Activated CD4-positive, alpha-beta memory T cell treated with anti-CD3 and anti-CD28 coated beads for 36 hours (primary cell): Measurements from ENCODE around the gene CEP44. TPM values are rescaled to one million over a fixed set of nuclear protein-coding genes. Genes with fewer than 3 reads are reported as not detected.

Experiments used
- CTCF ChIA-PET: fragments of 350-600 bp; sonication (Branson Sonifier 250); formaldehyde crosslinking; loops from one replicate; lab custom pipeline; 2021; ENCODE audit warnings: antibody characterized with exemption, inconsistent platforms; lab: Charles Lee
- POLR2A ChIA-PET: fragments of 350-600 bp; sonication (Branson Sonifier 250); formaldehyde crosslinking; loops from one replicate; lab custom pipeline; 2021; ENCODE audit warnings: antibody characterized with exemption; lab: Charles Lee
- DNase-seq: peaks from one replicate; pipeline ENCODE4 v3.0.0-alpha.2; 2020
- H3K27ac Mint-ChIP-seq: one replicate; pipeline ENCODE4 v1.8.0; 2021; ENCODE audit warnings: mixed read lengths
- H3K27me3 Mint-ChIP-seq: one replicate; pipeline ENCODE4 v1.8.0; 2021; ENCODE audit warnings: mixed read lengths
- H3K36me3 Mint-ChIP-seq: one replicate; pipeline ENCODE4 v1.8.0; 2021; ENCODE audit warnings: mixed read lengths
- H3K4me1 Mint-ChIP-seq: one replicate; pipeline ENCODE4 v1.8.0; 2021; ENCODE audit warnings: low read depth, mixed read lengths
- H3K4me3 Mint-ChIP-seq: one replicate; pipeline ENCODE4 v1.8.0; 2021; ENCODE audit warnings: mild to moderate bottlenecking, mixed read lengths
- H3K9me3 Mint-ChIP-seq: one replicate; pipeline ENCODE4 v1.8.0; 2021; ENCODE audit warnings: mixed read lengths
- intact Hi-C: fragments of 100-400 bp; cut with micrococcal nuclease; formaldehyde crosslinking; loops from one replicate; pipeline ENCODE4 v1.15.1; 2023
- total RNA-seq, 2 experiments: library from RNA; stranded (reverse); gene quantifications; one replicate each; pipeline ENCODE4 v1.2.3, GENCODE V29; 2021

CEP44 gene
- total RNA-seq, 2 experiments from 2014 or later, result 29.3 to 30.1 TPM

DNA sequence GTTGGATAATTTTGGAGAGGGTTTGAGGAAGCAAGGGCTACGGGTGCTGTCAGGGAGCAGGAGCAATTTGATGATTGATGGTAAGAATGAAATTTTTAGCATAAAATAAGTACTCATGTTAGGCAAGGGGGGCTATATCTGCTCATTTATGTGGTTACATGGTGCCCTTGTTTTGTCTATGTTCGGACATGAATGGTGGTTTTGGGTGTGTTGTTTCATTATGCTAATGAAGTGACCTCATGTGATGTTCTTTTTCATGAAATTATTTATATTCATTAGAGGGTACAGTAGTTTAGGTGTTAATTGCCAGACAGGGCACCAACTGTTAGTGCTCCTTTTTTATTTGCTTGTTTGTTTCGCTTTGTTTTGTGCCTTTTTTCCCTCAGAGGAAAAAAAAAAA lies 29.3 kb downstream of the CEP44 start:
- CTCF ChIA-PET, result no interaction called here
- no peaks in the 10 kb centered on the region for H3K9me3 Mint-ChIP-seq

GRCh38 chr4:174314274-174314673 lies 30.6 kb downstream of the CEP44 start:
- Mint-ChIP-seq H3K9me3 (no peaks in the 10 kb centered on the region), H3K4me1 (no peaks in the 10 kb centered on the region), H3K4me3 (no peak overlapping the region), H3K27ac (no peak overlapping the region), H3K27me3 (no peaks in the 10 kb centered on the region), H3K36me3 (peaks cover 7% of the 10 kb centered on the region)
- DNase-seq, result no peak
- ChIA-PET CTCF (no interaction called here), POLR2A (no interaction called here)
- intact Hi-C loops, result no loop called here

More for the DNA sequence above, 29.3 kb downstream of the CEP44 start:
- no peak for DNase-seq
- Mint-ChIP-seq H3K4me1 (no peaks in the 10 kb centered on the region), H3K36me3 (peaks cover 15% of the 10 kb centered on the region), H3K27me3 (no peaks in the 10 kb centered on the region), H3K27ac (no peak overlapping the region), H3K4me3 (no peak overlapping the region)
- intact Hi-C loops, result no loop called here
- POLR2A ChIA-PET, result no interaction called here

GRCh38 chr4:174314770-174315169 lies 31.1 kb downstream of the CEP44 start:
- Mint-ChIP-seq H3K27me3 (no peaks in the 10 kb centered on the region), H3K27ac (no peak overlapping the region), H3K4me1 (no peaks in the 10 kb centered on the region), H3K4me3 (no peak overlapping the region), H3K36me3 (peaks cover 7% of the 10 kb centered on the region), H3K9me3 (no peaks in the 10 kb centered on the region)
- ChIA-PET CTCF (no interaction called here), POLR2A (no interaction called here)
- intact Hi-C loops, result loop anchor here (5.0 kb wide), 1 partner anchor 157 kb away; no protein-coding TSS in a partner anchor
- DNase-seq, result no peak

GRCh38 chr4:174316546-174316945 lies 32.8 kb downstream of the CEP44 start:
- CTCF ChIA-PET, result no interaction called here
- Mint-ChIP-seq H3K4me1 (no peaks in the 10 kb centered on the region), H3K36me3 (peaks cover 5% of the 10 kb centered on the region), H3K4me3 (no peak overlapping the region), H3K27me3 (no peaks in the 10 kb centered on the region), H3K9me3 (no peaks in the 10 kb centered on the region), H3K27ac (no peak overlapping the region)
- intact Hi-C loops, result loop anchor here (5.0 kb wide), 1 partner anchor 159 kb away; no protein-coding TSS in a partner anchor
- no peak for DNase-seq
- POLR2A ChIA-PET, result no interaction called here

GRCh38 chr4:174316954-174317353 lies 33.2 kb downstream of the CEP44 start:
- Mint-ChIP-seq H3K4me1 (no peaks in the 10 kb centered on the region), H3K36me3 (peaks cover 5% of the 10 kb centered on the region), H3K4me3 (no peak overlapping the region), H3K9me3 (no peaks in the 10 kb centered on the region), H3K27ac (no peak overlapping the region), H3K27me3 (no peaks in the 10 kb centered on the region)
- POLR2A ChIA-PET, result no interaction called here
- DNase-seq, result no peak
- CTCF ChIA-PET, result no interaction called here
- intact Hi-C loops, result loop anchor here (5.0 kb wide), 1 partner anchor 160 kb away; no protein-coding TSS in a partner anchor

GRCh38 chr4:174317531-174317930 lies 33.8 kb downstream of the CEP44 start:
- ChIA-PET POLR2A (no interaction called here), CTCF (no interaction called here)
- Mint-ChIP-seq H3K27me3 (no peaks in the 10 kb centered on the region), H3K4me3 (no peak overlapping the region), H3K27ac (no peak overlapping the region), H3K4me1 (no peaks in the 10 kb centered on the region), H3K9me3 (no peaks in the 10 kb centered on the region), H3K36me3 (peaks cover 3% of the 10 kb centered on the region)
- DNase-seq, result no peak
- intact Hi-C loops, result loop anchor here (5.0 kb wide), 1 partner anchor 160 kb away; no protein-coding TSS in a partner anchor

DNA sequence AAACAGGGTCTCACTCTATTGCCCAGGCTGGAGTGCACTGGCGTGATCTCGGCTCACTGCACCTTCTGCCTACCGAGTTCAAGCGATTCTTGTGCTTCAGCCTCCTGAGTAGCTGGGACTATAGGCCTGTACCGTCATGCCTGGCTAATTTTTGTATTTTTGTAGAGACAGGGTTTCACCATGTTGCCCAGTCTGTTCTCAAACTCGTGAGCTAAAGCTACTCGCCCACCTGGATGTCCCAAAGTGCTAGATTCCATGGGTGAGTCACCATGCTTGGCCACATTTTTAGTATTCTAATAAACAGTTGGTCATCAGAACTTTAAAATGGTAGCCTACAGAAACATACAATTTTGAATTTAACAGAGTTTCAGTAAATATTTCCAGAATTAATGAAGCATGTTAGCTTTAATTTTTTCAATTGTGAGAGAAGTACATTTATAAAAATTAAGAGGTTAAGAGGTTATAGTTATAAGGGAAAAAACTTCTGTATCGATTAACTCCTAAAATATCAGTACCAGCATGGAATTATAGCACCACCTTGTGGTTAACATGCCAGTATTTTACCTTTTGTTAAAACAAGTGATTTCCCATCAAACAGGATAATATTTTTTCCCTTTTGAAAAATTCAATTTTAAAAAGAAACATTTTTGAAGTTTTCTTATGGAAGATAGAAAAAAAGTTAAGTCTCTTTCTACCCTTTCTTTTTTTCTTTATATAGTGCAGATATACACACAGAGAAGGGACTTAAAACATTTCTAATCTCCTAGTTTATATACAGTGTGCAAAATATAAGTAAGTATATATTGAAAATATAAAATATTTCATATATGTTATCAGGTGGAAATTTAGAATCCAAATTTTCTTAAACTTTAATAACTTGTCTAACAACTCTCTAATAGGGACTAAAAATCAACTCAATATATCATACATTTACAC lies 35.4 kb downstream of the CEP44 start:
- H3K4me3 Mint-ChIP-seq, result no peak overlapping the region
- H3K9me3 Mint-ChIP-seq, result no peaks in the 10 kb centered on the region
- ChIA-PET CTCF (interaction anchor here (0.6 to 1.7 kb wide), 6 partner anchors 20 to 898 kb away, joined by 3 to 14 read pairs (median 4); no protein-coding TSS in a partner anchor), POLR2A (no interaction called here)
- no peaks in the 10 kb centered on the region for H3K4me1 Mint-ChIP-seq
- intact Hi-C loops, result loop anchor here (1.0 to 5.0 kb wide), 2 partner anchors 97 to 162 kb away; no protein-coding TSS in a partner anchor
- no peak for DNase-seq
- no peaks in the 10 kb centered on the region for H3K36me3 Mint-ChIP-seq
- H3K27ac Mint-ChIP-seq, result no peak overlapping the region
- H3K27me3 Mint-ChIP-seq, result no peaks in the 10 kb centered on the region

- H3K9me3 Mint-ChIP-seq, result no peaks in the 10 kb centered on the region
- no peaks in the 10 kb centered on the region for H3K36me3 Mint-ChIP-seq
- H3K4me1 Mint-ChIP-seq, result no peaks in the 10 kb centered on the region
- no peak overlapping the region for H3K4me3 Mint-ChIP-seq
- DNase-seq, result no peak
- CTCF ChIA-PET, result interaction anchor here (0.9 to 1.6 kb wide), 4 partner anchors 8 to 900 kb away, joined by 3 to 6 read pairs (median 4); no protein-coding TSS in a partner anchor
- H3K27ac Mint-ChIP-seq, result no peak overlapping the region
- H3K27me3 Mint-ChIP-seq, result no peaks in the 10 kb centered on the region
- POLR2A ChIA-PET, result no interaction called here
- intact Hi-C loops, result no loop called here
Measured at GRCh38 chr4:174320494-174321199, 36.9 kb downstream of the CEP44 start.

DNA sequence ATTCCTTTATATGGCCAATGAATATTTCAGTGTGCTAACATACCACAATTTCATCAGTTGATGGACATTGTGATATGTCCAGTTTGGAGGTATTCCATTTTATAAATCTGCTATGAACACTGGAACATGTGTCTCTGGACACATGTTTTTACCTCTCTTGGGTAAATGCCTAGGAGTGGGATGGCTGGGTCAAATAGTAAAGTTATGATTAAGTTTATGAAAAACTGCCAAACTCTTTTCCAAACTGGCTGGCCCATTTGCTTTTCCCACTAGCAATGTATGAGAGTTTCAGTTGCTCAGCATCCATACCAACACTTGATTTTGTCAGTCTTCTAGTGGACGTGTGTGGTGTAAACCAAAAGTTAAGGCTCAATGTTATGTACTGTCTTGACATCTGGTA lies 40.5 kb downstream of the CEP44 start:
- POLR2A ChIA-PET, result no interaction called here
- H3K27ac Mint-ChIP-seq, result no peak overlapping the region
- H3K27me3 Mint-ChIP-seq, result no peaks in the 10 kb centered on the region
- no peaks in the 10 kb centered on the region for H3K4me1 Mint-ChIP-seq
- no peaks in the 10 kb centered on the region for H3K9me3 Mint-ChIP-seq
- CTCF ChIA-PET, result no interaction called here
- H3K36me3 Mint-ChIP-seq, result no peaks in the 10 kb centered on the region
- no peak for DNase-seq
- no peak overlapping the region for H3K4me3 Mint-ChIP-seq
- intact Hi-C loops, result no loop called here

DNA sequence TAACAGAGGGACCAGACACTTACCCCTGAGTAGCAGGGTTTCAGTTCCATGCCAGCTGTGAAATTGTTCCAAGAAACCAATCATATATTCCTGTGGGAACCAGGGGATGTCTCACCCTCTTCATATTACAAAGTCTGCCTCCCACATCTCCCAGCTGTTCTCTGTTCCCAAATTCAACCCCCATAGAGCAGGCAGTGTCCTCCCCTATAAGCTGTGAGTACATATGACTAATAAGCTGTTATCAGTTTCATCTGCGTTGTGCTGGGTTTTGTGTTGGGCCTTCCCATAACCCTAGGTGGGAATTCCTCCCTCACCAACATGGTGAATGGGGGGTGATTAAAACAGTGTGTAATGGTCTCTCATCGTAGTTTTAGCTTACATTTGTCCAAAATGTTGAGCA lies 41.0 kb downstream of the CEP44 start:
- H3K4me1 Mint-ChIP-seq, result no peaks in the 10 kb centered on the region
- intact Hi-C loops, result no loop called here
- CTCF ChIA-PET, result no interaction called here
- DNase-seq, result no peak
- no peaks in the 10 kb centered on the region for H3K9me3 Mint-ChIP-seq
- H3K36me3 Mint-ChIP-seq, result no peaks in the 10 kb centered on the region
- POLR2A ChIA-PET, result no interaction called here
- H3K4me3 Mint-ChIP-seq, result no peak overlapping the region
- H3K27ac Mint-ChIP-seq, result no peak overlapping the region
- no peaks in the 10 kb centered on the region for H3K27me3 Mint-ChIP-seq

GRCh38 chr4:174332741-174333493 lies 49.2 kb downstream of the CEP44 start:
- Mint-ChIP-seq H3K27me3 (no peaks in the 10 kb centered on the region), H3K36me3 (no peaks in the 10 kb centered on the region), H3K9me3 (no peaks in the 10 kb centered on the region), H3K4me3 (no peak overlapping the region), H3K4me1 (no peaks in the 10 kb centered on the region), H3K27ac (no peak overlapping the region)
- DNase-seq, result no peak
- POLR2A ChIA-PET, result no interaction called here
- intact Hi-C loops, result no loop called here
- CTCF ChIA-PET, result no interaction called here

DNA sequence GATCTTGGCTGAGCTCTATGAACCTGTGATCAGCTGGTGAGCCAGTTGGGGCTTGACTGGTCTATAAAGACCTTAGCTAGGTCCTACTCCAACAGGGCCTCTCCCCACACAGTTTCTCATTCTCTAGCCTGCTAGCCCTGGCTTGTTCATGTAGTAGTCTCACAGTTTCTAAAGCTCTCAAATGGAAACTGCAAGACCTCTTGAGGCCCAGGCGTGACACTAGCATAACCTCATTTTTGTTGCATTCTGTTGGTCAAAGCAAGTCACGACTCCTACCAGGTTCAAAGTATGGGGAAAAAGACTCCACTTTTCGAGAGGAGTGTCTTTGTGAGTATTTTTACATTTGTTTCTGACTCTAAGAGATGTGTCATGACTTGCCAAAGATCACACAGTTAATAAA lies 50.9 kb downstream of the CEP44 start:
- intact Hi-C loops, result no loop called here
- H3K4me3 Mint-ChIP-seq, result no peak overlapping the region
- ChIA-PET POLR2A (no interaction called here), CTCF (no interaction called here)
- H3K27ac Mint-ChIP-seq, result no peak overlapping the region
- H3K36me3 Mint-ChIP-seq, result no peaks in the 10 kb centered on the region
- no peaks in the 10 kb centered on the region for H3K9me3 Mint-ChIP-seq
- no peaks in the 10 kb centered on the region for H3K4me1 Mint-ChIP-seq
- no peak for DNase-seq
- no peaks in the 10 kb centered on the region for H3K27me3 Mint-ChIP-seq
